ENCODE results near the gene CARD19. TPM values are rescaled to one million over a fixed set of nuclear protein-coding genes. Genes with fewer than 3 reads are reported as not detected.

CARD19 gene
- total RNA-seq, 1 experiment from 2014 or later: 26.1 TPM

DNA sequence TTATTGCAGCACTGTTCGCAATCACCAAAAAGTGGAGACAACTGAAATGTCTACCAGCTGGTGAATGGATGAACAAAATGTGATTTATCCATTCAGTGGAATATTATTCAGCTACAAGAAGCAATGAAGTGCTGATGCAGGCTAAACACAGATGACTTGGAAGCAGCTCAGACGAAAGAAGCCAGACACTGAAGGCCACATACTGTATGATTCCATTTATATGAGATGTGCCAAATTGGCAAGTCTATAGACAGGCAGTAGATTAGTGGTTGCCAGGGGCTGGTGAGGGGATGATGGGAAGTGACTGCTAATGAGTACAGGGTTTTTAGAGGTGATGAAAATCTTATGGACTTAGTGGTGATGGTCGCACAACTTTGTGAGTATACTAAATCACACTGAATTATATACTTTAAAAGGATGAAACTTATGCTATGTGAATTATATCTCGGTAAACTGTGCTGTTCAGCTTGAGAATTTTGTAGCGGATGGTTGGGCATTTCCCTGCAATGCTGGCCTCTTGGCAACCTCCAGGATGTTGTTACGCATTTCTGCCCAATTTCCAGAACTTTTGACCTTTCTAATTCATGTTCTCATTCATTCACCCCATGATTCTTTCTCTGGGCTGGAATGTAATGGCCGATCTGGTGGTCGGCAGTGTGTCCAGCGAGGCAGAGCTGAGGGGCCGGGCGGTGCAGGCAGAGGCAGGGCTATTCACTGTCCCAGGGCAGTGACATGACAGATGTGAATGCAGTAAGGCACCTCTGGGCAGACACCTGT is 66.0 kb downstream of the CARD19 start:
- no peaks in the 10 kb centered on the region for H3K9me3 Mint-ChIP-seq (ENCODE audit: low read depth, unreplicated experiment)
- TF ChIP-seq, protein P1, sequence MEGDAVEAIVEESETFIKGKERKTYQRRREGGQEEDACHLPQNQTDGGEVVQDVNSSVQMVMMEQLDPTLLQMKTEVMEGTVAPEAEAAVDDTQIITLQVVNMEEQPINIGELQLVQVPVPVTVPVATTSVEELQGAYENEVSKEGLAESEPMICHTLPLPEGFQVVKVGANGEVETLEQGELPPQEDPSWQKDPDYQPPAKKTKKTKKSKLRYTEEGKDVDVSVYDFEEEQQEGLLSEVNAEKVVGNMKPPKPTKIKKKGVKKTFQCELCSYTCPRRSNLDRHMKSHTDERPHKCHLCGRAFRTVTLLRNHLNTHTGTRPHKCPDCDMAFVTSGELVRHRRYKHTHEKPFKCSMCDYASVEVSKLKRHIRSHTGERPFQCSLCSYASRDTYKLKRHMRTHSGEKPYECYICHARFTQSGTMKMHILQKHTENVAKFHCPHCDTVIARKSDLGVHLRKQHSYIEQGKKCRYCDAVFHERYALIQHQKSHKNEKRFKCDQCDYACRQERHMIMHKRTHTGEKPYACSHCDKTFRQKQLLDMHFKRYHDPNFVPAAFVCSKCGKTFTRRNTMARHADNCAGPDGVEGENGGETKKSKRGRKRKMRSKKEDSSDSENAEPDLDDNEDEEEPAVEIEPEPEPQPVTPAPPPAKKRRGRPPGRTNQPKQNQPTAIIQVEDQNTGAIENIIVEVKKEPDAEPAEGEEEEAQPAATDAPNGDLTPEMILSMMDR (IDR thresholded peaks at IDR 0.05; ENCODE audit: unreplicated experiment): no peak
- no peak for DNase-seq
- H3K36me3 Mint-ChIP-seq (ENCODE audit: insufficient read depth, unreplicated experiment): no peaks in the 10 kb centered on the region
- no peaks in the 10 kb centered on the region for H3K4me1 Mint-ChIP-seq (ENCODE audit: low read depth, unreplicated experiment)
- no peak overlapping the region for H3K27ac Mint-ChIP-seq (ENCODE audit: unreplicated experiment)
- no TSS peak for BruUV-seq (replicated peaks)
- no peaks in the 10 kb centered on the region for H3K27me3 Mint-ChIP-seq (ENCODE audit: unreplicated experiment)
- no peak overlapping the region for H3K4me3 Mint-ChIP-seq (ENCODE audit: low read depth, unreplicated experiment)
- CTCF ChIA-PET: no interaction called here
- intact Hi-C loops (cut with micrococcal nuclease; ENCODE audit: unreplicated experiment): loop anchor here (2.0 kb wide), 1 partner anchor 141 kb away; no protein-coding TSS in a partner anchor

Other genes with a start within 250 kb of the CARD19 start
- gene ZNF484, start 218.2 kb upstream of the CARD19 start, total RNA-seq (2022): 5.8 and 6.3 TPM in 2 replicates
- gene FGD3, start 148.7 kb upstream of the CARD19 start, total RNA-seq (2022): 3.1 and 4.5 TPM in 2 replicates
- gene SUSD3, start 37.5 kb upstream of the CARD19 start, total RNA-seq (2022): 0.69 and 1.3 TPM in 2 replicates
- gene NINJ1, start 38.0 kb downstream of the CARD19 start, total RNA-seq (2022): 12.6 and 15.2 TPM in 2 replicates
- gene WNK2, start 87.9 kb downstream of the CARD19 start, total RNA-seq (2022): 81.2 and 85.7 TPM in 2 replicates